HEK293 (cell line): ENCODE data around the gene ACTR1B.

Experiments
- CTCF ChIA-PET: fragments of 350-600 bp; formaldehyde crosslinking; extraction: SDS; loops from one replicate; lab custom pipeline; 2021; ENCODE audit warnings: antibody characterized with exemption; lab: Yijun Ruan, JAX
- POLR2A ChIA-PET: fragments of 300-600 bp; formaldehyde crosslinking; extraction: SDS; loops from one replicate; lab custom pipeline; 2020; ENCODE audit warnings: antibody characterized with exemption, inconsistent platforms; lab: Yijun Ruan, JAX
- H3K27ac ChIP-seq: fragments of 200-500 bp; sonication (Bioruptor generic); 2 replicates; pipeline ENCODE4 v1.5.1; 2014; ENCODE audit warnings: low read depth, low read length, control low read depth, inconsistent platforms; ENCODE audit errors: extremely low read depth
- H3K36me3 ChIP-seq, 2 experiments: fragments of 200-500 bp in 1 of 2; sonication (Bioruptor generic) in 1 of 2; 1 replicate in 1 of 2; 2 replicates in 1 of 2; pipeline ENCODE4 v1.5.1; 2014 to 2017; ENCODE audit warnings: inconsistent platforms in 2 of 2, low read length in 2 of 2; ENCODE audit not compliant: control insufficient read depth in 2 of 2, insufficient read depth in 1 of 2
- H3K4me1 ChIP-seq: fragments of 200-500 bp; sonication (Bioruptor generic); 2 replicates; pipeline ENCODE4 v1.5.1; 2014; ENCODE audit warnings: mild to moderate bottlenecking, low read length, inconsistent platforms; ENCODE audit not compliant: control insufficient read depth, insufficient read depth
- H3K4me3 ChIP-seq: 2 replicates; pipeline ENCODE4 v1.5.1; 2011; ENCODE audit warnings: low read depth, mild to moderate bottlenecking, control low read depth, low read length, moderate library complexity
- H3K9me3 ChIP-seq: fragments of 200-500 bp; sonication (Bioruptor generic); 2 replicates; pipeline ENCODE4 v1.5.1; 2014; ENCODE audit warnings: low read depth, low read length, inconsistent platforms; ENCODE audit not compliant: control insufficient read depth, insufficient read depth
- SALL2 ChIP-seq: fragments of 450-650 bp; formaldehyde crosslinking; IDR thresholded peaks from 2 replicates; pipeline ENCODE4 v1.5.0; 2017; ENCODE audit warnings: missing biosample characterization, mild to moderate bottlenecking, missing genetic modification characterization, borderline replicate concordance
- SP7 ChIP-seq: fragments of 450-650 bp; formaldehyde crosslinking; IDR thresholded peaks from 2 replicates; pipeline ENCODE4 v1.5.1; 2016; ENCODE audit warnings: missing biosample characterization, missing genetic modification characterization
- ZNF146 ChIP-seq: fragments of 450-650 bp; formaldehyde crosslinking; IDR thresholded peaks from 2 replicates; pipeline ENCODE4 v1.5.1; 2016; ENCODE audit warnings: missing biosample characterization, missing genetic modification characterization
- ZNF214 ChIP-seq: fragments of 450-650 bp; formaldehyde crosslinking; IDR thresholded peaks from 2 replicates; pipeline ENCODE4 v1.5.1; 2017; ENCODE audit warnings: missing biosample characterization, mild to moderate bottlenecking, missing genetic modification characterization, borderline replicate concordance
- ZNF280C ChIP-seq: fragments of 450-650 bp; formaldehyde crosslinking; IDR thresholded peaks from 2 replicates; pipeline ENCODE4 v1.5.1; 2016; ENCODE audit warnings: missing biosample characterization, missing genetic modification characterization
- ZNF292 ChIP-seq: fragments of 450-650 bp; formaldehyde crosslinking; IDR thresholded peaks from 2 replicates; pipeline ENCODE4 v1.5.1; 2016; ENCODE audit warnings: low read depth, missing biosample characterization, missing genetic modification characterization, borderline replicate concordance
- ZNF585B ChIP-seq: fragments of 450-650 bp; formaldehyde crosslinking; IDR thresholded peaks from 2 replicates; pipeline ENCODE4 v1.5.1; 2016; ENCODE audit warnings: missing biosample characterization, missing genetic modification characterization
- ZNF629 ChIP-seq: fragments of 450-650 bp; formaldehyde crosslinking; IDR thresholded peaks from 2 replicates; pipeline ENCODE4 v1.5.1; 2017; ENCODE audit warnings: missing biosample characterization, missing genetic modification characterization
- ZSCAN30 ChIP-seq: fragments of 450-650 bp; IDR thresholded peaks from 2 replicates; pipeline ENCODE4 v1.5.1; 2018; ENCODE audit warnings: missing biosample characterization, mild to moderate bottlenecking, missing genetic modification characterization, moderate library complexity
- TF ChIP-seq, protein P1 (sequence below): fragments of 450-650 bp; formaldehyde crosslinking; IDR thresholded peaks from 2 replicates; pipeline ENCODE4 v1.5.1; 2016; ENCODE audit warnings: missing biosample characterization, missing genetic modification characterization

Gene ACTR1B

DNA sequence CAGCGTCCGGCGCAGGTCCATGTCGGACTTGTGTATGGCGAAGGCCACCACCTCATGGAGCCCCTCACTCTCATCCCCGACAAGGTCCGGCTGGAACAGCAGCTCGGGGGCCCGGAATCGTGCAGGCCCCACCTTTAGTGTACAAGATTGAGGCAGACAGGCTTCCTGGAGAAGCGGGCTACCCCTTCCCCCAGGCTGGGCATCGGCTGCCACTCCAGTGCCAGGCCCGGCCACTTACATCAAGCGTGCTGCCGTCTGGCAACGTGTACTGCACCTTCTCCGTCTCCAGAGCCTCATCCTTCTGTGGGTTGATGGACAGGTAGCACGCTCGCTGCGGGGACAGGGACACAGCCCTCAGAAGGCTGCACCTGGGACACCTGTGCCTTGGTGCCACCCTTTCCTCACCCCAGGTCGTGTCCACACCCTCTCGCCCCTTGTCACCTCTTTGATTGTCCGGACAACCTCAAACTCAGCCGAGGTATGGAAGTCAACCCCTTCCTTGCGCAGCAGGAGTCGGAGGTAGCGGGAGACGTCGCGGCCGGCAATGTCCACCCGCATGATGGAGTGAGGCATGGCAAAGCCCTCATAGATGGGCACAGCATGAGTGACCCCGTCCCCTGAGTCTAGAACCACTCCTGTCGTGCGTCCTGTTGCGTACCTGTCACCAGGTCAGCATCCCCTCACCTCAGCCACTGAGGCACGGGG is 5.7 kb downstream of the ACTR1B start (continued):
- TF ChIP-seq ZNF146: no peak
- no peak for TF ChIP-seq ZNF280C (tag by site-specific recombination)
- TF ChIP-seq, protein P1, sequence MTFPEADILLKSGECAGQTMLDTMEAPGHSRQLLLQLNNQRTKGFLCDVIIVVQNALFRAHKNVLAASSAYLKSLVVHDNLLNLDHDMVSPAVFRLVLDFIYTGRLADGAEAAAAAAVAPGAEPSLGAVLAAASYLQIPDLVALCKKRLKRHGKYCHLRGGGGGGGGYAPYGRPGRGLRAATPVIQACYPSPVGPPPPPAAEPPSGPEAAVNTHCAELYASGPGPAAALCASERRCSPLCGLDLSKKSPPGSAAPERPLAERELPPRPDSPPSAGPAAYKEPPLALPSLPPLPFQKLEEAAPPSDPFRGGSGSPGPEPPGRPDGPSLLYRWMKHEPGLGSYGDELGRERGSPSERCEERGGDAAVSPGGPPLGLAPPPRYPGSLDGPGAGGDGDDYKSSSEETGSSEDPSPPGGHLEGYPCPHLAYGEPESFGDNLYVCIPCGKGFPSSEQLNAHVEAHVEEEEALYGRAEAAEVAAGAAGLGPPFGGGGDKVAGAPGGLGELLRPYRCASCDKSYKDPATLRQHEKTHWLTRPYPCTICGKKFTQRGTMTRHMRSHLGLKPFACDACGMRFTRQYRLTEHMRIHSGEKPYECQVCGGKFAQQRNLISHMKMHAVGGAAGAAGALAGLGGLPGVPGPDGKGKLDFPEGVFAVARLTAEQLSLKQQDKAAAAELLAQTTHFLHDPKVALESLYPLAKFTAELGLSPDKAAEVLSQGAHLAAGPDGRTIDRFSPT (tag by site-specific recombination): no peak
- TF ChIP-seq ZSCAN30 (tag by site-specific recombination): no peak
- TF ChIP-seq ZNF585B (tag by site-specific recombination): no peak
- no peak for TF ChIP-seq ZNF629 (tag by site-specific recombination)
- no peak for TF ChIP-seq ZNF292 (tag by site-specific recombination)

- TF ChIP-seq SP7 (tag by site-specific recombination): no peak
- Histone ChIP-seq H3K27ac (no peak overlapping the region), H3K36me3 (peaks cover 0 to 77% of the 10 kb centered on the region in 2 experiments; a peak in 2 of 3 replicates), H3K4me3 (no peak overlapping the region), H3K4me1 (no peaks in the 10 kb centered on the region), H3K9me3 (no peaks in the 10 kb centered on the region)
- ChIA-PET CTCF (no interaction called here), POLR2A (interaction anchor here (4.8 kb wide), 1 partner anchor 11 kb away, joined by 16 read pairs; the partner anchor contains the start of gene COX5B)
Measured at GRCh38 chr2:97656905-97657587, 6.8 kb downstream of the ACTR1B start.

GRCh38 chr2:97656129-97656755 is 7.6 kb downstream of the ACTR1B start:
- TF ChIP-seq SALL2 (tag by site-specific recombination): no peak
- Histone ChIP-seq H3K4me3 (no peak overlapping the region), H3K4me1 (no peaks in the 10 kb centered on the region), H3K9me3 (no peaks in the 10 kb centered on the region), H3K27ac (no peak overlapping the region), H3K36me3 (peaks cover 0 to 70% of the 10 kb centered on the region in 2 experiments; a peak in 2 of 3 replicates)
- ChIA-PET POLR2A (interaction anchor here (4.8 kb wide), 1 partner anchor 10 kb away, joined by 16 read pairs; the partner anchor contains the start of gene COX5B), CTCF (no interaction called here)

GRCh38 chr2:97654791-97655190 is 9.1 kb downstream of the ACTR1B start:
- ChIA-PET CTCF (interaction anchor here (0.8 kb wide), 1 partner anchor 64 kb away, joined by 3 read pairs; no protein-coding TSS in a partner anchor), POLR2A (interaction anchor here (1.0 to 4.8 kb wide), 3 partner anchors 8 to 10 kb away, joined by 4 to 16 read pairs (median 5); partner anchors contain the start of gene COX5B)
- H3K4me3 ChIP-seq: no peak overlapping the region
- peaks cover 0 to 64% of the 10 kb centered on the region in 2 experiments; a peak in 2 of 3 replicates for H3K36me3 ChIP-seq
- no peaks in the 10 kb centered on the region for H3K4me1 ChIP-seq
- no peak for TF ChIP-seq ZNF214 (tag by site-specific recombination)
- no peaks in the 10 kb centered on the region for H3K9me3 ChIP-seq
- H3K27ac ChIP-seq: no peak overlapping the region
